GM19455 (cell line): Measurements from ENCODE around the gene FTCD.
"Not testable (repeated sequence)": the region's sequence is repeated elsewhere in the genome, so short reads cannot be mapped to it uniquely, and the experiment has no call there.

Experiments
- ATAC-seq: cut with Tn5 transposase; IDR thresholded peaks from one replicate; pipeline ENCODE4 v1.9.1; 2021; ENCODE audit not compliant: unreplicated experiment

Gene FTCD

GRCh38 chr21:46154155-46154954 lies 1.0 kb downstream of the FTCD start:
- ATAC-seq: no peak

DNA sequence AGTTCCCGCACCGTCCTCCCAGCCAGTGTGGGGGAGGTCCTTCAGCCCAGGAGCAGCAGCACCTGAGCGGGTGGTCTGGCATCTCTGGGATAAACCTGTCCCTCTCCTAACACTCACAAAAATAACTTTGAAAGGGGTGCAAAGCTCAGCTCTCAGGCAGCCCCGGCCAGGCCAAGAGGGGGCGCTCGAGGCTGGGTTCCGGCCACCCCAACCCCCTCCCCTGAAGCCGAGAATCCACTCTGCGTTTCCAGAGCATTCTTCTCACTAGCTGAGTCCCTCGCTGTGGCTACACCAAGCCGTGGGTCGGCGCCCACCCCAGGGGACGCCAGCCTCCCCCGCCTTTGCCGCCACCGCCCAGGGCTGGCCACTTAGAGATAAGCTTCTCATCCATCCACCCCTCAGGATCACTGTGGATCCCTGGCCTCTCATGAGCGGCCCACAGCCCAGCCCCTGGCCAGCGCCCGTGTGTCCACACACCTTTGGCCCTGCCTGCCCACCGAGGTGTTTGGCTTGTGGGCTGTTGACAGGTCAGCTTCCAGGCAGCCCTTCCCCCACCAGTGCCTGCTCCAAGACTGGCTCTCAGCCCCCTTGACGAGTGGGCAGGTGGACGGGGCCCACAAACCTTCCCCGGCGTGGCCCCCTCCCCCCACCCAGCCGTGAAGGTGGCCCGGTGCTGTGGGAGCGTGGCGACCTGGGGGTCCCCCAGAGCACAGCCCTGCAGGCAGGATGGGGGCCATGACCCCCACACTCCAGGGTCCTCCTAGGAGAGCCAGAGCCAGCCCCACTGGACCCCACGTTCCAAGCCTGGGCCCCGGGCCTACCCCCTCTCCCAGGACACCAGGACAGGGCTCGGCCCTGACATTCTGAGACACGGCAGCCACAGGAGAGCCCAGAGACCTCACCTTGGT lies 1.9 kb downstream of the FTCD start:
- no peak for ATAC-seq

DNA sequence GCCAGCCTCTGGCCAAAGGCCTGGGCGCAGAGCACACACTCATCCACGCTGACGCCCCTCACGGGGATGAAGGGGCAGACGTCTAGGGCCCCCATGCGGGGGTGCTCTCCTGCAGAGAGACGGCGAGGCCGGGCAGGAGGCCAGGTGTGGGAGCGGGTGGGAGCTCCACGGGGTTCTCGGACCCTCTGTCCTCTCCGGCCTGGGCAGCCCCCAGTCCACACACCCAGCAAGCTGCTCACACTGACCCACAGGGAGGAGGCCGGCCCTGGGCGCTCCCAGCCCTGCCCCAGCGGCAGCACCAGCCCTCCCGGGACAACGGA lies 2.5 kb downstream of the FTCD start:
- no peak for ATAC-seq

DNA sequence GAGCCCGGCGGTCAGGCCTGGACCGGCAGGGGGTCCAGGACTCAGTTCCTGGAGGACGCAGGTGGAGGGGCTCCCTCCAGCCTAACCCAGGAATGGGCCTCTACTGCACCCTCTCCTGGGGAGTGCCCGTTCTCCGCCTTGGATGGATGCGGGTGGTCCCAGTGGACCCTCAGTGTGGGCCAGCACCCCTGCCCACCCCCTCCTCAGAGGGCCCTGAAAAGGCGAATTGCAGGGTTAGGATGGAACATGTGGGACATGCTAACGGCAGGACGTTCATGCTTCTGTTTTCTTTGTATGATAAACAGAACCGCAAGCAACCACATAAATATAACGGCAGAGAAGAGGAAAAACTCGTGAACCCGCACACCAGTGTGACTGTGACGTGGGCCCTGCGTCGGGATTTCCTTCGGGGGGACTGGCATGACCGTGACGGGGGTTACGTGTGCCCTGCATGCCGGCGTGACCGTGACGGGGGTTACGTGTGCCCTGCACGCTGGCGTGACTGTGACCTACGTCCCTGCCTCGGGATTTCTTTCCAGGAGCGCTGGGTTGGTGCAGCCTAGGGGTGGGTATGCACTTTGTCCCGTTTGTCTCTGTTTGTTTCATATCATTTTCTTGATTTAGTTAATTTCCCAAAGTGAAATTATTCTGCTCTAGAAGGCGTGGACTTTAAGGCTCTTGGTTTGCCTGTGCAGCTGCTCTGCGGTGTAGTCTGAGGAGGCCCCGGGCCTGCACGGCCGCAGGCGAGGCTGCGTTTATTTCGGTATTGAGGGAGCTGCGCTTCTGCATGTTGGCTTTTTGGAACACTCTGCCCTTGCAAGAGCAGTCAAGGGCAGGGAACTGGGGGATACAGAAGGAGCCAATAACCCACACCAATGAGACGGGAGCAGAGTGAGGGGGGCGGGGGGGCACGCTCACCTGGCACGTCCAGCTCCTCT lies 3.1 kb downstream of the FTCD start:
- ATAC-seq: no peak

DNA sequence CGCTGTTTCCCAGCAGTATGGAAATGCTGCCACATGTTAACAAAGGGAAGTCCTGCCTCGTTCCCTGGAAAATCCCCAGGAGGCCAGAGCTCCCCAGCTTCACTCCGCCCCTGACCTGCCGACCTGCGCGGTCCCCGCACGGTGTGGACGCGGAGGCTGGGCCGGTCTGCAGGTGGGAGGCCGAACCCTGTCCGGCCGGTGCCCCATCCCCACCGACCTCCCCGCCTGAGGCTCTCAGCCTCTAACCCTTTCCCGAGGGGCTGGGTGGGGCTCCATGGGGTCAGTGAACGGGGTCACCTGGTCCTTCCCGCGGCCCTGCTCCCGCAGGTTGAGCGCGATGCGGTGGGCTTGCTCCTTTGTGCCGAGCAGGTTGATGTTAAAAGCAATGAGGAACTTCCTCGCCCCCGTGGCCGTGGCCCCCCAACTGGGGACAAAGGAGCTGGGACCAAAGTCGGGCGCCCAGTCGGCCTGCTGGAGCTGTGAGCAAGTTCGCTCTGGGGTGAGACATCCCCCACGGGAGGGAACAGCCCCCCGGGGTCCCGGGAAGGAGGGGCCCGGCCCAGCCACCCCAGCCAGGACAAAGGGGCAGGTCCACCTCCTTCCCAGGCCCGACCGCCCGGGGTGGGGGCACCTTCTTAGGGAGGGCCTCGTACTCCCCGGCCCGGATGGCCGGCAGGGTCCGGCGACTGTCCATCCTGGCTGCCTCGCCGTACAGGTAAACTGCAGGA lies 4.0 kb downstream of the FTCD start:
- ATAC-seq: no peak

DNA sequence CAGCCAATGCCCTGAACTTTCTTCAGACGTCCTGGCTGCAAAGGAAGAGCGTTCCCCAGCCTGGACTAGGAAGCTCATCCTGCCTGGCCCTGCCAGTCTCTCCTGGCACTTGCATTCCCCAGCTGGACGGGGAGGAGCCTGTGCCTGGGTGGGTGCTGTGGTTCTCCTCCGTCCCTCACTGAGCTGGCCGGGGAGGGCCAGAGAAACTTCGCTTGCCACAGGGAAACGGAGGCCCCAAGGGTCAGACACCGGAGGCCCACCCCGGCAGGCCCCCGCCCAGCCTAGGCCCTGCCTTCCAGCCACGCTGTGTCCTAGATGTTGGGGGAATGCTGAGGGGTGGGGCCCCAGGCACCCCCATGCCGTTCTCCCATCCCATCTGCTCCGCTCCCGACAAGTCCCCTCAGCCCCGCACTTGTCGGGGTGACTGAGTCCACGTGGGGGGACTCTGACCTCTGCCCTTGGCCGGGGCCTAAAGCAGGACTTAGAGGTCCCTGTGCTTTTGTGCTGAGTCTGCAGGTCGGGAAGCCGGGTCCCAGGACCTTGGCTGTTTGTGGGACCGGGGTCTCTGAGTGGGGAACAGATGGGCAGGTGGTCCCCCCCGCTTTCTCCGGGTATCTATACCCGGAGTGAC lies 4.8 kb downstream of the FTCD start:
- no peak for ATAC-seq

DNA sequence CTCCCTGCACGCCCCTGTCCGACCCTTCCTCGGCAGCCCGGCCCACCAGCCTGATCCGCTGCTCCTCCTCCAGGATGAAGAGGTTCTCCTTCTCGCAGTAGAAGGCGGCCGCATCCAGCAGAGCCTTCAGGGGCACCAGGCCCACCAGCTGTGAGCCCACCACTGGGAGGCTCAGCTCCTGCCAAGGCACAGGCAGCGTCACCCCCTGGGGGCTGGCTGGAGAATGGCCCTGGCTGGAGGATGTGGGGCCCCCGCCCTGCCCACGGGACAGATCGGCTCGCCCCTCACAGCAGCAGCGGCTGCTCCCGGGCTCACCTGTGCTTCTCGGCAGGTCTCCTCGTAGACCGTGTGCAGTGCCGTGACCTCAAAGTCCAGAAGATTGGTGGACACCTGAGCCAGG lies 5.3 kb downstream of the FTCD start:
- no peak for ATAC-seq

DNA sequence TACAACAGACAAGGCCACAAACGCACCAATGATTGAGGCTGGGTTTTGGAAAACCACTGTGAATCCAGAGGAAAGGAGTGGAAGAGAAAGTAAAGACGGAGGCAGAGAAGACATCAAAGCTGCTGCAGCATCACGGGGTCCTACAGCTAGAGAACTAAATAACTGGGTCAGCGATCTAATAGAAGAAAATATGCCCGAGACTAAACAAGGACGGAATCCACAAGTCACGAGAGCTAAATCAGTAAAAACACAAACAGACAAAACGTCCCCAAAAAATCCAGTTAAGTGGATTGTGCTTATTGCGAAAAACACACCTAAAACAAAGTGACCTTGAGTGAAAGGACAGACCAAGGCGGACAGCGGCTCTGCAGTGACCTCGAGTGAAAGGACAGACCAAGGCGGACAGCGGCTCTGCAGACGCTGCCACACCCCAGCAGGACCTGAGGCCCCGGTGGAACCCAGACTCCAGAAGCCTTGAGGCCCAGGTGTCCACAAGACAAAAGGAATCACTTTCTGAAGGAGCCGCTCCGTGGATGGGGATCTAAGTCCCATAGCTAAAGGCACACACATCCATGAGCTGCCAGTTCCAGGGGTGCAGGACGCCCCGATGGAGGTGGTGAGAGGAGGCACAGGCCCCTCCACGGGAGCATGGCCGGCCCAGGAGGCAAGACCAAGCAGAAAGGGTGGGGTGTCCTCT lies 6.0 kb downstream of the FTCD start:
- no peak for ATAC-seq

DNA sequence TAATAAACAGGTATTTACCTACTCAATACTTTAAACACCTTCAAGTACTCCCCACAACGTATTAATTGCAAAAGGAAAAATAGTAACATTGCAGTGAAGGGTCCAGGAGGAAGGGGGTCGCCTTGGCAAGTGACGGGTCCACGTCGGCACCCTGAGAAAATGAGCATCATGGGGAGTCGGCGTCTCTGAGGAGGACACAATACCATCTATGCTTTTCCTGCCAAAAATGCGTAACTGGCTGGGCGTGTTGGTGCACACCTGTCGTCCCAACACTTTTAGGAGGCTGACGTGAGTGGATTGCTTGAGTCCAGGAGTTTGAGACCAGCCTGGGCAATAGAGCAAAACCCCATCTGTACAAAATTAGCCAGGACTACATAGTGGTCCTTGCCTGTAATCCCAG lies 7.3 kb downstream of the FTCD start:
- no peak for ATAC-seq

DNA sequence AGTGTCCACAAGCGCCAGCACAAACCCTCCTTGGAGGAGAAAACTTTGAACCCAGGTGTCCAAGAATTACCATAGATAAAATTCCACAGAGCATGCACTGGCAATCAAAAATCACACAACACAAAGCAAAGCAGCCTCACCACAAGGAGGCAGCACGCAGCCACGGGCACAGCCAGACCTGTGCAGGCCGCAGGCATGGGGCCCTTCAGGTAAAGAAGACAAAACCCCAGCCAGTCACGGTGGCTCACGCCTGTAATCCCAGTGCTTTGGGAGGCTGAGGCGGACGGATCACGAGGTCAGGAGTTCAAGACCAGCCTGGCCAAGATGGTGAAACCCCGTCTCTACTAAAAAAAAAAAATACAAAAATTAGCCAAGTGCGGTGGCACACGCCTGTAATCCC lies 8.0 kb downstream of the FTCD start:
- ATAC-seq: not testable (repeated sequence)

GRCh38 chr21:46146856-46147255 lies 8.5 kb downstream of the FTCD start:
- ATAC-seq: no peak

DNA sequence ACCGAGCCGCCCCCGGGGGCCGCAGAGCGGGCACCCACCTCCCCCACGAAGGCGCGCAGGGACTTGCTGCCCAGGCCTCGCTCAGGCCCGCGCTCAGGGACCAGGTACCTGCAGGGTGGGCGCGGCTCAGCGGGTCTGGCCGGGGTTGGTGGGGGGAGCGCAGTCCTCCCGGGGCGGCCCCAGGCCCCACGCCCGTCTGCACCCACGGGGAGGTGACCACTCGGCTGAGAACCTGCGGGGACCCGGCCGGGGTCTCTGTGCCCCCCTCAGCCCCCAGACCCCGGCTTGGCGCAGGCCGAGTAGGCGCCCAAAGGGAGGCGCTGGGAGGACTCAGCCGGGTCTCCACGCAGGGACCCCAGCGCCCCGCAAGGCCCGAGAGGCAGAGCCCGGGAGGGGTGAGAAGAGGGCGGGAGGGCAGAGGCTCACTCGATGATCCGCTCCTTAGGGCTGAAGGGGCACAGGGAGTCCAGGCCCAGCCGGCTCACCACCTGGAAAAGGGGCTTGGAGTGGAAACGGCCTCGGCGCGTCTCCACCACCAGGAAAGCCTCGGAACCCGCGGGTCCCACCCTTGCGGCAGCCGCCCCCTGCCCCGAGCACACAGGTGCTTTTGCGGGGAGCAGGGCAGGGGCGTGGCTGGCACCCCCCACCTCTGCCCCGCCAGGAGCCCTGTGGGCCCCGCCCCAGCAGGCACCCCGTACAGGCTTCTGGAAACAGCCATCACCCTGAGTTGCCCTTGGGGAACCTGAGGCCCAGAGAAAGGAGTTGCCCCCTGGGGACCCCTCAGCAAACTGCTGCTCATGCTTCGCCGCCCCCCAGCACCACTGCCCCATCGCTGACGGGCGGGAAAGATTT lies 9.3 kb downstream of the FTCD start:
- no peak for ATAC-seq

DNA sequence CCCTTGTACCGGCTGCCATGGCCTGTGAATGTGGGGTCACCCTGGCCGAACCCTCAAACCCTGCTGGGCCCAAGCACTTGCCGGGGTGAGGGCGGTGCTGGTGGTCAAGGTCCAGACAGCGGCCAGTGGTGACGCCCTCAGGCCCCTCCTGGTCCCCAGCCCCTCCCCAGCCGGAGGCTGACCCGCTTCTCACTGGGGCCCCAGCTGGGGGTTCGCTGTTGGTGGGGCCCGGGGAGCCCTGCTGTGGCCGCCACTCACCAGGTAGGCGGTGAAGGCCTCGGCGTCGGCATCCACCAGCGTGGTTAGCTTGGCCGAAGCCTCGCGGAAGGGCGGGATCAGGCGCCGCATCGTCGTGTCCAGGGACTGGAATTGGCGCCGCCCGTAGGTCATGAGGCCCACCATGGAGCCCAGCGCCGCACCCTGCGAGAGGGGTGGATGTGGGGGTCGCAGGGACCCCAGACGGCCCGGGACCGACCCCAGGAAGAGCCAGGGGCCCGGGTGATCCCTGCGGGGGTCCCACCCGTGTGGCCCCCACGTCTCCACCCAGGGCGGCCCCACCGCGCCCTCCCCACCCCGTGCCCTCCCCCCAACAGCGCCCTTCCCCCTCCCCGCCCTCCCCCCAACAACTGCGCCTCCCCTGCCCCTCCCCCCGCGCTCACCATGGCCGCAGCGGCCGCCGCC lies 10.1 kb downstream of the FTCD start:
- no peak for ATAC-seq

- no peak for ATAC-seq
Measured at GRCh38 chr21:46144464-46145070, 10.8 kb downstream of the FTCD start.

- no peak for ATAC-seq
Measured at GRCh38 chr21:46142582-46143473, 12.6 kb downstream of the FTCD start.

DNA sequence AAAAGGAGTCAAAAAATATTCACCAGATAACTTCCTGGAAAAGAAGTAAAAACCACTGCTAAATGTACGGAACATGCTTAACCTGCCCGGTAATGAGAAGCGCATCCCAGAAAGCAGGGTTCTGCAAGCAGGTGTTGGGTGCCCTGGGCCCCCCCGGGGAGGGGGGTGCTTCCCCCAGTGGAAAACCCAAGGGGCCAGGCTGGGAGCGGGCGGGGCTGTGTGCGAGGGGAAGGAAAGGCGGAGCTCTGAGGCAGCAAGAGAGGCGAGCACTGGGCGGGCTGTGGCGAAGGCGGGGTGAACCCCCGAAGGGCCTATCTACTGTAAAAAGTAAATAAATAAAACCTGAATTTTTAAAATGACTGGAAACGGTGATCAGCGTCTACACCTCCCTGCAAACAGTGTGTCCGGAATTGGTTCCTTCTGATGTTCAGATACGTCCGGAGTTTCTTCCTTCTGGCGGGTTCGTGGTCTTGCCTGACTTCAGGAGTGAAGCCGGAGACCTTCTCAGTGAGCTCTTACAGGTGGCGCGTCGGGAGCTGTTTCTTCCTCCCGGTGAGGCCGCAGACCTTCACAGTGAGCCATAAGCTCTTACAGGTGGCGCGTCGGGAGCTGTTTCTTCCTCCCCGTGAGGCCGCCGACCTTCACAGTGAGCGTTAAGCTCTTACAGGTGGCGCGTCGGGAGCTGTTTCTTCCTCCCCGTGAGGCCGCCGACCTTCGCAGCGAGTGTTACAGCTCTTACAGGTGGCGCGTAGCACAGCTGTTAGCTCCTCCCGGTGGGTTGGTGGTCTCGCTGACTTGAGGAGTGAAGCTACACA lies 13.4 kb downstream of the FTCD start:
- ATAC-seq: no peak
